Neural crest cell (in vitro differentiated cells): ENCODE data around the gene MORC2. TPM values are rescaled to one million over a fixed set of nuclear protein-coding genes. Genes with fewer than 3 reads are reported as not detected.
A peak's percentile ranks its signal among the peaks of the same experiment; 100 is the strongest.

Experiments used
- DNase-seq: peaks from one replicate; pipeline ENCODE4 v3.0.0; 2021; ENCODE audit warnings: low read depth, mixed read lengths, low spot score
- H3K27ac Mint-ChIP-seq: one replicate; pipeline ENCODE4 v1.8.0; 2021; ENCODE audit warnings: mild to moderate bottlenecking, mixed read lengths; ENCODE audit not compliant: unreplicated experiment
- H3K27me3 Mint-ChIP-seq: 2 replicates; pipeline ENCODE4 v1.8.0; 2021; ENCODE audit warnings: low read depth, mild to moderate bottlenecking, mixed read lengths
- H3K36me3 Mint-ChIP-seq: 2 replicates; pipeline ENCODE4 v1.8.0; 2021; ENCODE audit warnings: low read depth, mild to moderate bottlenecking, mixed read lengths
- H3K4me1 Mint-ChIP-seq: 2 replicates; pipeline ENCODE4 v1.8.0; 2021; ENCODE audit warnings: mixed read lengths
- H3K4me3 Mint-ChIP-seq: one replicate; pipeline ENCODE4 v1.8.0; 2021; ENCODE audit warnings: mild to moderate bottlenecking, mixed read lengths
- H3K9me3 Mint-ChIP-seq: 2 replicates; pipeline ENCODE4 v1.8.0; 2021; ENCODE audit warnings: mixed read lengths
- CTCF ChIP-seq: fragments of 200-600 bp; sonication (generic); conservative IDR thresholded peaks from 2 replicates; pipeline ENCODE4 v1.5.0; 2021; ENCODE audit warnings: antibody characterized with exemption, mild to moderate bottlenecking
- total RNA-seq: library from RNA; stranded (reverse); gene quantifications from 2 replicates; pipeline ENCODE4 v1.2.1, GENCODE V29; 2021

Gene MORC2
- total RNA-seq, 1 donor from 2014 or later: 38.8 TPM

GRCh38 chr22:30949934-30950660 lies 18.5 kb downstream of the MORC2 start:
- no peak for DNase-seq
- Mint-ChIP-seq H3K9me3 (no peaks in the 10 kb centered on the region), H3K27me3 (no peaks in the 10 kb centered on the region), H3K4me3 (no peak overlapping the region), H3K36me3 (peaks cover 29% of the 10 kb centered on the region), H3K4me1 (peaks cover 5% of the 10 kb centered on the region), H3K27ac (no peak overlapping the region)
- TF ChIP-seq CTCF: no peak

DNA sequence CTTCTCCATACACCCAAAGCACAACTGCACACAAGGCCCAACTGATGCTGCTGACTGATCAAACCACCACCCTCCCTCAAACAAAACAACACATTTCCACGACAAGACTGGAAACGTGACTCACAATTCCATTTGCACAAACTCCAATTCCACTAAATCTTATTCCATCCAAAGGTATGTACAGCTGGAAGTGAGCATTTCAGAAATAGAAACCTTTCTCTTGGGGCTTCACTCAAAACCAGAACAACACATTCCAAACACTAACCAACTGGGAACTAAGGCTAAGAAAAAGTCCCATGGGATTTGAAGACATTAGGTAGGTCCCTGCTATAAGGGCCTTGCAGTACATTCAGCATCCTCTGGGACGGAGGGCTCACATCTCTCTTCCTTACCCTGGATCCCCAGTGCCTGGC lies 19.6 kb downstream of the MORC2 start:
- Mint-ChIP-seq H3K9me3 (no peaks in the 10 kb centered on the region), H3K4me1 (peaks cover 5% of the 10 kb centered on the region), H3K27me3 (no peaks in the 10 kb centered on the region), H3K36me3 (peaks cover 41% of the 10 kb centered on the region), H3K27ac (no peak overlapping the region), H3K4me3 (no peak overlapping the region)
- no peak for DNase-seq
- TF ChIP-seq CTCF: no peak

DNA sequence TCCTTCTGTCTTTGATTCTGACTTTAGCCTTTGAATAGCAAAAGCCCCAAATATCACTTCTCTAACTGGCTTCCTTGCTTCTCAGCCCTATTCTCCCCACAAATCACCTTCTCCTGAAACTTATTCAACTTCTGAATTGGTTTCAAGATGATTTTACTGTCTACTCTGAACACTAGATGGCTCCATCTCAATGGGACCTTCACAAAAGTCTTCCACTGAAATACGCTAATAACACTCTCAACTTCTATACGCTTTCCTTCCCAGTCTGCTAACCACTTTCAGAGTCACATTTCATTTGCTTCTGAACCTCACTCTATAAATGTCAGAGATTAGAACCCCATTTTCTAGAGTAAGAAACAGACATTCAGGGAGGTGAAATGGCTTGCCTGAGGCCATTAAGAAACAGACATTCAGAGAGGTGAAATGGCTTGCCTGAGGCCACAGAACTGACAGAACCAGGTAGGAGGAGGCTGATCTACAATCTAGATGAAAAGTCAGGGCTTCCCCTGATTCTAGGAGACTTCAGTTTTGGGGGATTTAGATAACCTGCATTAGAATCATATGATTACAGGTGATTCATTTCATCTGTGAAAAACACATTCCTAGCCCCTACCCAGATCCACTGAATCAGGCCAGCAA lies 20.6 kb downstream of the MORC2 start:
- Mint-ChIP-seq H3K27ac (no peak overlapping the region), H3K9me3 (no peaks in the 10 kb centered on the region), H3K36me3 (peaks cover 41% of the 10 kb centered on the region), H3K4me1 (peaks cover 5% of the 10 kb centered on the region), H3K27me3 (no peaks in the 10 kb centered on the region), H3K4me3 (no peak overlapping the region)
- peak; percentile 70 for TF ChIP-seq CTCF
- DNase-seq: no peak

GRCh38 chr22:30947173-30947815 lies 21.3 kb downstream of the MORC2 start:
- no peak overlapping the region for H3K4me3 Mint-ChIP-seq
- H3K9me3 Mint-ChIP-seq: no peaks in the 10 kb centered on the region
- peaks cover 41% of the 10 kb centered on the region for H3K36me3 Mint-ChIP-seq
- no peaks in the 10 kb centered on the region for H3K27me3 Mint-ChIP-seq
- H3K4me1 Mint-ChIP-seq: peaks cover 5% of the 10 kb centered on the region
- peak; percentile 34 for DNase-seq
- TF ChIP-seq CTCF: no peak
- no peak overlapping the region for H3K27ac Mint-ChIP-seq

DNA sequence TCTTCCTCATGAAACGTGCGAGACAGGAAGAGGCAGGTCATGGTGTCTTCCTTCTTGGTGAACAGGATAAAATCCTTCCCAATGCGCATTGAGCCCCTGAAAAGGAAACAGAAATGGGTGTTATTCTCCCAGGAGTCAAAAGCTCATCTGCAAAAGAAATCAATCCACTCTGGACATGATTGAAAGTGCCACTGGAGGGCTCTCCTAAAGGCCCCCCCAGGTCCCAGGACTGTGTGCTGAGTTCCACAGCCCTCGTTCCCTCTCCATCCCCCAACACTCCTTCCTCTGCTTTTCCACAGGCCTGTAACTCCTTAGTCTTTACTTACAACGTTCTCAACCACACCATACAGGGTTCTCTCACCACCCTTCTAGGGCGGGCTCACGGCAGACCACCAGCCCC lies 22.2 kb downstream of the MORC2 start:
- Mint-ChIP-seq H3K27me3 (no peaks in the 10 kb centered on the region), H3K4me3 (no peak overlapping the region), H3K9me3 (no peaks in the 10 kb centered on the region), H3K36me3 (peaks cover 46% of the 10 kb centered on the region), H3K4me1 (peaks cover 5% of the 10 kb centered on the region), H3K27ac (no peak overlapping the region)
- no peak for TF ChIP-seq CTCF
- no peak for DNase-seq
